Smooth muscle cell (in vitro differentiated cells): Measurements from ENCODE around the gene SUCLG1. TPM values are rescaled to one million over a fixed set of nuclear protein-coding genes. Genes with fewer than 3 reads are reported as not detected.

Experiments used
- DNase-seq: peaks from one replicate; lab custom pipeline; 2025; ENCODE audit not compliant: unreplicated experiment; lab: John Stamatoyannopoulos, UW
- H2AFZ ChIP-seq: fragments of 200-600 bp; sonication (generic); 2 replicates; pipeline ENCODE4 v1.6.0; 2016; ENCODE audit warnings: antibody characterized with exemption, low read depth, mild to moderate bottlenecking
- H3F3A ChIP-seq: fragments of 200-600 bp; sonication (generic); 2 replicates; pipeline ENCODE4 v1.6.0; 2017; ENCODE audit warnings: antibody characterized with exemption, low read depth
- H3K27ac ChIP-seq: fragments of 200-600 bp; sonication (generic); 2 replicates; pipeline ENCODE4 v1.5.1; 2016; ENCODE audit warnings: low read depth, mild to moderate bottlenecking
- H3K27me3 ChIP-seq: fragments of 200-600 bp; sonication (generic); 2 replicates; pipeline ENCODE4 v1.6.1; 2016; ENCODE audit warnings: low read depth, mild to moderate bottlenecking
- H3K36me3 ChIP-seq: fragments of 200-600 bp; sonication (generic); 2 replicates; pipeline ENCODE4 v1.5.1; 2016; ENCODE audit warnings: low read depth
- H3K4me1 ChIP-seq: fragments of 200-600 bp; sonication (generic); 2 replicates; pipeline ENCODE4 v1.5.1; 2016; ENCODE audit warnings: low read depth
- H3K4me2 ChIP-seq: fragments of 200-600 bp; sonication (generic); 2 replicates; pipeline ENCODE4 v1.6.0; 2016; ENCODE audit warnings: mild to moderate bottlenecking
- H3K4me3 ChIP-seq: fragments of 200-600 bp; sonication (generic); 2 replicates; pipeline ENCODE4 v1.5.1; 2016; ENCODE audit warnings: mild to moderate bottlenecking
- H3K79me2 ChIP-seq: fragments of 200-600 bp; sonication (generic); 2 replicates; pipeline ENCODE4 v1.6.0; 2016; ENCODE audit warnings: low read depth, mild to moderate bottlenecking
- H3K9ac ChIP-seq: fragments of 200-600 bp; sonication (generic); 2 replicates; pipeline ENCODE4 v1.6.0; 2016; ENCODE audit warnings: low read depth
- H3K9me3 ChIP-seq: fragments of 200-600 bp; sonication (generic); replicated peaks from 2 replicates; pipeline ENCODE4 v1.5.1; 2016; ENCODE audit warnings: low read depth
- H4K20me1 ChIP-seq: fragments of 200-600 bp; sonication (generic); 2 replicates; pipeline ENCODE4 v1.6.0; 2016; ENCODE audit warnings: low read depth
- WGBS: methylation state at CpG from one replicate; pipeline ENCODE4 v1.1.7; 2016; ENCODE audit warnings: low lambda C conversion rate; 5-methylcytosine and 5-hydroxymethylcytosine counted together
- polyA plus RNA-seq: library from polyadenylated mRNA; unstranded; fragments of >200 nt; fragmentation: Nextera tagmentation; extraction: Ambion mirVana; gene quantifications from 2 replicates; pipeline ENCODE4 v1.2.1, GENCODE V29; 2016
- total RNA-seq: library from RNA; depleted of rRNA; stranded (reverse); fragments of >200 nt; gene quantifications from 2 replicates; pipeline ENCODE4 v1.2.3, GENCODE V29; 2014
- TF ChIP-seq, protein P1 (sequence below): fragments of 200-600 bp; sonication (generic); IDR thresholded peaks from 2 replicates; pipeline ENCODE4 v1.5.1; 2017; ENCODE audit warnings: borderline replicate concordance, mild to moderate bottlenecking, antibody characterized with exemption; ENCODE audit not compliant: insufficient read depth, poor library complexity, severe bottlenecking

Gene SUCLG1
- total and polyA plus RNA-seq, 2 experiments from 2014 or later, result 63.1 to 81.7 TPM

DNA sequence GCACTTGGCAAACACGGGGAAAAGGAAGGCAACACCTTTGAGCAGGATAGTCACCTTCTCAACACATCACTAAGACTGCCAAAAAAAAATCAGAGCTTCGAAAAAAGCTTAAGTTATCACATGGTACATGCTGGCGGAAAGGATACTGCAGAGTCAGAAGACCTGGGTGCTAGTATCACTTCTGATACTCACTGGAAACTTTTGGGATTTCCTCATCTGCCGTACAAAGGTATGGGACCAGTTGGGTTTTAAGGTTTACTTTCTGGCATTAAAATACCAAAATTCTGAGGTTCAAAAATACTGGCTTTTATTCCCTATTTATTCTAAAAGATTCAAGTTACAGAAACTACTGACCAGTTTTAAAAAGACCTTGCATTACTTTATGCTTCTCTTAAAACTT is 2.9 kb downstream of the SUCLG1 start:
- Histone ChIP-seq H3K4me3 (no peak overlapping the region), H4K20me1 (peaks cover 55% of the 10 kb centered on the region), H3K9me3 (no peaks in the 10 kb centered on the region), H3K4me2 (no peak overlapping the region), H3K36me3 (no peaks in the 10 kb centered on the region), H2AFZ (no peak overlapping the region), H3K4me1 (peaks cover 12% of the 10 kb centered on the region), H3K79me2 (peaks cover 77% of the 10 kb centered on the region), H3F3A (no peaks in the 10 kb centered on the region), H3K27ac (no peak overlapping the region), H3K27me3 (no peaks in the 10 kb centered on the region), H3K9ac (no peak overlapping the region)
- TF ChIP-seq, protein P1, sequence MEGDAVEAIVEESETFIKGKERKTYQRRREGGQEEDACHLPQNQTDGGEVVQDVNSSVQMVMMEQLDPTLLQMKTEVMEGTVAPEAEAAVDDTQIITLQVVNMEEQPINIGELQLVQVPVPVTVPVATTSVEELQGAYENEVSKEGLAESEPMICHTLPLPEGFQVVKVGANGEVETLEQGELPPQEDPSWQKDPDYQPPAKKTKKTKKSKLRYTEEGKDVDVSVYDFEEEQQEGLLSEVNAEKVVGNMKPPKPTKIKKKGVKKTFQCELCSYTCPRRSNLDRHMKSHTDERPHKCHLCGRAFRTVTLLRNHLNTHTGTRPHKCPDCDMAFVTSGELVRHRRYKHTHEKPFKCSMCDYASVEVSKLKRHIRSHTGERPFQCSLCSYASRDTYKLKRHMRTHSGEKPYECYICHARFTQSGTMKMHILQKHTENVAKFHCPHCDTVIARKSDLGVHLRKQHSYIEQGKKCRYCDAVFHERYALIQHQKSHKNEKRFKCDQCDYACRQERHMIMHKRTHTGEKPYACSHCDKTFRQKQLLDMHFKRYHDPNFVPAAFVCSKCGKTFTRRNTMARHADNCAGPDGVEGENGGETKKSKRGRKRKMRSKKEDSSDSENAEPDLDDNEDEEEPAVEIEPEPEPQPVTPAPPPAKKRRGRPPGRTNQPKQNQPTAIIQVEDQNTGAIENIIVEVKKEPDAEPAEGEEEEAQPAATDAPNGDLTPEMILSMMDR, result no peak
- DNase-seq, result no peak
- 72% methylated on average over 4 of the region's 4 CpGs for WGBS

DNA sequence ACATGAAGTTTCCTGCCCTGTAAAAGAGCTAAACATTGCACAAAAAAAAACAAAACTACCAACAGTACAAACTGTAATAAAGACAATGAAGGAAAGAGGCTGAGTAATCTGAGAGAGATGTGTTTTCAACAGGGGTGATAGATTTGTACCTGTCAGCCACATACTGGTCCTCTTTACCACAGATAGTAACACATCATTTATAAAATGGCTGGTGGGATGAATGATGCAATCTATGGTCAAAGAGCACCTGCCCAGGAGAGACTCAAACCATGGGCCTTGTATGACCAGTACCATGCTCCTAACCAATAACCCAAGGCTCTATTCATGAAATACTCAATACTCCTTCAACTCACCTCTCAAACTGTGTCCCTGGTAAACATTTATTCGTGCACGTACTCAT is 4.5 kb downstream of the SUCLG1 start:
- no peak overlapping the region for H3K9ac ChIP-seq
- H3K4me3 ChIP-seq, result no peak overlapping the region
- H3F3A ChIP-seq, result no peaks in the 10 kb centered on the region
- H3K4me1 ChIP-seq, result peaks cover 5% of the 10 kb centered on the region
- H3K27ac ChIP-seq, result no peak overlapping the region
- peaks cover 92% of the 10 kb centered on the region for H3K79me2 ChIP-seq
- H2AFZ ChIP-seq, result no peak overlapping the region
- TF ChIP-seq, protein P1, result no peak
- WGBS, result 100% methylated on average over 2 of the region's 2 CpGs
- peaks cover 71% of the 10 kb centered on the region for H4K20me1 ChIP-seq
- no peaks in the 10 kb centered on the region for H3K27me3 ChIP-seq
- no peaks in the 10 kb centered on the region for H3K36me3 ChIP-seq
- DNase-seq, result no peak
- H3K9me3 ChIP-seq, result no peaks in the 10 kb centered on the region
- no peak overlapping the region for H3K4me2 ChIP-seq

DNA sequence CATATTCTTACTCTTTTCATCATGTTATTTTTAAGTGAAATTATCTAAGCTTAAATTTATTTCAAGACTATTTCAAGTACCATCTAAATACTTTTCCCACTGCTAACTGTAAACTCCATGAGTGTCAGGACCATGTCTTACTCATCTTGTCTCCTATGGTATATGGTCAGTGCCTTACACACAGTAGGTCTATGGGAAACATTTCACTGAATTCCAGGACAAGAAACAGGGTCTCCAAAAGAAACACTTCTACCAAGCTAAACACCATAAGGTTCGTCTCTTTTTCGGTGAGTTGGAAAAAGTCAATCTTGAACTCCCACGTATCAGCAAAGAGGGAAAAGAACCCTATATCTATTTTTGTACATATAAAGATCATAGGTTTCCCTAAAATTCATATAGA is 6.5 kb downstream of the SUCLG1 start:
- no peak overlapping the region for H3K27ac ChIP-seq

DNA sequence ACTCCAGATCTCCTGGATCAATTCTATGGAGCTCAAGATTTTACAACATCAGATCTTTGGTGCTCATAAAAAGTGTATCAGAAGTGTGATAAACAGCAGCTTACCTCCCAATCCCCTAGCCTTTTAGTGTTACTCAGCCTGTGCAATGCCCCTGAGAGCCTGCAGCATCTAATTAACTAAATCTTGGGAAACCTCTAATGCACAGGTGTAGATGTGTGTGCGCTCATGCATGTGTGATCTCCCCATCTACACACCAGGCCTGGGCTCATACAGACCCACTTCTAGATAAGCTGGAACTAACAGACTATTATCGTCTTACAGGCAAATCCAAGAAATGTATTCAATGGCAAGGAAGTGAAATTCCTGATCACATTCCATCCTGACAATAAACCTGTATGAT is 7.5 kb downstream of the SUCLG1 start:
- 94% methylated on average over 2 of the region's 2 CpGs for WGBS

More for the DNA sequence above, 6.5 kb downstream of the SUCLG1 start:
- no peak for DNase-seq
- Histone ChIP-seq H2AFZ (no peak overlapping the region), H3K4me1 (no peaks in the 10 kb centered on the region), H4K20me1 (peaks cover 72% of the 10 kb centered on the region), H3K79me2 (peaks cover 94% of the 10 kb centered on the region), H3K9me3 (no peaks in the 10 kb centered on the region), H3K27me3 (no peaks in the 10 kb centered on the region), H3K4me2 (no peak overlapping the region), H3F3A (no peaks in the 10 kb centered on the region), H3K36me3 (no peaks in the 10 kb centered on the region), H3K4me3 (no peak overlapping the region), H3K9ac (no peak overlapping the region)
- 95% methylated on average over 3 of the region's 3 CpGs for WGBS
- TF ChIP-seq, protein P1, result no peak

More for the DNA sequence above, 7.5 kb downstream of the SUCLG1 start:
- Histone ChIP-seq H3K9ac (no peak overlapping the region), H3K79me2 (peaks cover 84% of the 10 kb centered on the region), H3K4me2 (no peak overlapping the region), H3K4me1 (no peaks in the 10 kb centered on the region), H4K20me1 (peaks cover 67% of the 10 kb centered on the region), H3K36me3 (no peaks in the 10 kb centered on the region), H3K4me3 (no peak overlapping the region), H3K27ac (no peak overlapping the region), H2AFZ (no peak overlapping the region), H3F3A (no peaks in the 10 kb centered on the region), H3K9me3 (no peaks in the 10 kb centered on the region), H3K27me3 (no peaks in the 10 kb centered on the region)
- DNase-seq, result no peak
- TF ChIP-seq, protein P1, result no peak
